Measurements from ENCODE around the gene RIPOR2.

- TF ChIP-seq EZH2 (IDR thresholded peaks at IDR 0.05; ENCODE audit: insufficient read depth, poor library complexity, severe bottlenecking) (no peak), EZH2phosphoT487 (IDR thresholded peaks at IDR 0.05; ENCODE audit: insufficient read depth, low read depth) (no peak)
These were observed 158.5 kb downstream of the RIPOR2 start for GRCh38 chr6:24777227-24777626.

Data from GM23248 (cell line).